Lower leg skin (tissue), 3 donors: ENCODE data around the gene PRDM16.

Experiments used
- CTCF ChIP-seq, 3 donors: fragments of 450-650 bp; IDR thresholded peaks; one replicate each; pipeline ENCODE4 v1.5.1; 2016; ENCODE audit warnings: antibody characterized with exemption in 3 of 3, mild to moderate bottlenecking in 3 of 3, moderate library complexity in 2 of 3
- POLR2A ChIP-seq, 2 donors: fragments of 450-650 bp; IDR thresholded peaks; one replicate each; pipeline ENCODE4 v1.6.1; 2016 to 2017; ENCODE audit warnings: antibody characterized with exemption in 2 of 2, mild to moderate bottlenecking in 1 of 2, moderate library complexity in 1 of 2

- no peak for TF ChIP-seq CTCF (IDR thresholded peaks at IDR 0.05)
- no peak for TF ChIP-seq POLR2A (IDR thresholded peaks at IDR 0.05)
Measured at GRCh38 chr1:3076363-3076740, 7.3 kb downstream of the PRDM16 start.
